Activated CD8-positive, alpha-beta T cell treated with anti-CD3 and anti-CD28 coated beads, Interleukin-2, amount 10 ng/mL, durations not matched to agents 7 days and 5 days (primary cell): ENCODE results near the gene SMIM45.

ENCODE experiments used
- ATAC-seq: fragments of 150-1000 bp; cut with Tn5 transposase; one replicate; pipeline ENCODE4 v1.10.0; 2021; ENCODE audit warnings: moderate library complexity
- CTCF ChIA-PET: fragments of 350-600 bp; sonication (Branson Sonifier 250); formaldehyde crosslinking; loops from one replicate; lab custom pipeline; 2021; ENCODE audit warnings: antibody characterized with exemption; lab: Charles Lee
- POLR2A ChIA-PET: fragments of 350-600 bp; sonication (Branson Sonifier 250); formaldehyde crosslinking; loops from one replicate; lab custom pipeline; 2021; ENCODE audit warnings: antibody characterized with exemption; lab: Charles Lee
- DNase-seq: peaks from one replicate; pipeline ENCODE4 v3.0.0-alpha.2; 2020
- H3K27ac Mint-ChIP-seq: one replicate; pipeline ENCODE4 v1.8.0; 2021; ENCODE audit warnings: mild to moderate bottlenecking, mixed read lengths
- H3K27me3 Mint-ChIP-seq: one replicate; pipeline ENCODE4 v1.8.0; 2021; ENCODE audit warnings: low read depth, mixed read lengths
- H3K36me3 Mint-ChIP-seq: one replicate; pipeline ENCODE4 v1.8.0; 2021; ENCODE audit warnings: low read depth, mixed read lengths
- H3K4me1 Mint-ChIP-seq: one replicate; pipeline ENCODE4 v1.8.0; 2021; ENCODE audit warnings: low read depth, mixed read lengths
- H3K4me3 Mint-ChIP-seq: one replicate; pipeline ENCODE4 v1.8.0; 2021; ENCODE audit warnings: mild to moderate bottlenecking, mixed read lengths
- H3K9me3 Mint-ChIP-seq: one replicate; pipeline ENCODE4 v1.8.0; 2022; ENCODE audit warnings: mixed read lengths; ENCODE audit not compliant: insufficient read depth

SMIM45 gene

DNA sequence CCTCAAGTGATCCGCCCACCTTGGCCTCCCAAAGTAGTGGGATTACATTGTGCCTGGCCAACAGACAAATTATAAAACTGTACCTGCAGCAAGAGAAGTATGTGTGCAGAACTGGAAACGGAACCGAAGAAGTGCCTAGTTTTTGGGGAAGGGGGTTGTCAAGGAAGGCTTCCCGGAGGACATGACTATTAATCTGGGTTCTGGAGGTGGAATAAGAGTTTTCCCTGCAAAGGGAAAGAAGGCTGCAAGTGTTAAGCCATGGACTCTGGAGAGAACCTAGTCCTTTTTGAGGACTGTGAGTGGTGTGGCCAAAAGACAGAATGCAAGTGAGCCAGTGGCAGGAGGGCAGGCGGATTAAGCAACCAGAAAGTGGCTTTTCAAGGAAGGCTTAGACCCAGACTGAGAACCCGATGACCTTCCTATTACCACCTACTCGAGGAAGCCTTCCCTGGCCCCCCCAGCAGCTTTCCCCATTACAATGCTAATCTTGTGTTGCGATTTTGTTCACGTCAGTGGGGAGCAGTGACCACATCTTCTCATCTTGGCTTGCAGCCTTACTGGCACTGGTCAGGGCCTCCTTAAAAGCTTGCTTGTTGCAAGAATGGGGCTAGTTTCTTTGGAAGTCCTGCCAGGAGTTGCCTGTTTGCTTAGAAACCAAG is 11.6 kb downstream of the SMIM45 start:
- ChIA-PET POLR2A (no interaction called here), CTCF (interaction anchor here (0.9 to 1.8 kb wide), 2 partner anchors 23 to 149 kb away, joined by 4 to 5 read pairs; no protein-coding TSS in a partner anchor)
- H3K4me3 Mint-ChIP-seq: no peak overlapping the region
- H3K9me3 Mint-ChIP-seq: no peaks in the 10 kb centered on the region
- no peaks in the 10 kb centered on the region for H3K36me3 Mint-ChIP-seq
- H3K4me1 Mint-ChIP-seq: no peaks in the 10 kb centered on the region
- DNase-seq (no peak), ATAC-seq (no peak)
- H3K27me3 Mint-ChIP-seq: peaks cover 6% of the 10 kb centered on the region
- H3K27ac Mint-ChIP-seq: no peak overlapping the region

DNA sequence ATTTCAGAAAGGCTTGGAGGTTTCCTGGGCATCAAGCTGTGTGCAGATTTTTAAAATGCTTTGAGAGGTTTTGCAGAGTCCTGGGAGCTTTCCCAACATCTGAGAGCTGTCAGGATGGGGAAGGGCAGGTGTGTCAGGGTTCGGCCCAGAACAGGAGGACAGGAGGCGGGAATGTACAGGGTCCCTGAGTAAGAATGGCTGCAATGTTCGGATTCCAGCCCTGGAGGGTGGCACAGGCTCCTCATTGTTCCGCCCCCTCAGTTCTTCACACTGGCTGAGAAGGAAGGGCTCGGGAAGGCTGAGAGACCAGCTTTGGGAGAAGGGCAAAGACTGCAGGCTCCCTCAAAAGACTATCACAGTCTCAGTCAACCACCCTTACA is 12.2 kb downstream of the SMIM45 start:
- no peak overlapping the region for H3K4me3 Mint-ChIP-seq
- CTCF ChIA-PET: interaction anchor here (0.8 to 0.9 kb wide), 2 partner anchors 23 to 149 kb away, joined by 3 to 4 read pairs; no protein-coding TSS in a partner anchor
- no peaks in the 10 kb centered on the region for H3K9me3 Mint-ChIP-seq
- no peak for DNase-seq
- no peak overlapping the region for H3K27ac Mint-ChIP-seq
- POLR2A ChIA-PET: no interaction called here
- H3K27me3 Mint-ChIP-seq: peaks cover 6% of the 10 kb centered on the region
- ATAC-seq: no peak
- no peaks in the 10 kb centered on the region for H3K36me3 Mint-ChIP-seq
- no peaks in the 10 kb centered on the region for H3K4me1 Mint-ChIP-seq

- DNase-seq (no peak), ATAC-seq (no peak)
- ChIA-PET CTCF (interaction anchor here (0.6 to 4.5 kb wide), 14 partner anchors 16 to 506 kb away, joined by 3 to 31 read pairs (median 5); partner anchors contain the start of genes CENPM, NAGA, NDUFA6 and SMDT1), POLR2A (no interaction called here)
- Mint-ChIP-seq H3K4me1 (no peaks in the 10 kb centered on the region), H3K36me3 (no peaks in the 10 kb centered on the region), H3K4me3 (no peak overlapping the region), H3K27me3 (peaks cover 2% of the 10 kb centered on the region), H3K9me3 (no peaks in the 10 kb centered on the region), H3K27ac (no peak overlapping the region)
Measured at GRCh38 chr22:41966225-41966606, 14.3 kb downstream of the SMIM45 start.

DNA sequence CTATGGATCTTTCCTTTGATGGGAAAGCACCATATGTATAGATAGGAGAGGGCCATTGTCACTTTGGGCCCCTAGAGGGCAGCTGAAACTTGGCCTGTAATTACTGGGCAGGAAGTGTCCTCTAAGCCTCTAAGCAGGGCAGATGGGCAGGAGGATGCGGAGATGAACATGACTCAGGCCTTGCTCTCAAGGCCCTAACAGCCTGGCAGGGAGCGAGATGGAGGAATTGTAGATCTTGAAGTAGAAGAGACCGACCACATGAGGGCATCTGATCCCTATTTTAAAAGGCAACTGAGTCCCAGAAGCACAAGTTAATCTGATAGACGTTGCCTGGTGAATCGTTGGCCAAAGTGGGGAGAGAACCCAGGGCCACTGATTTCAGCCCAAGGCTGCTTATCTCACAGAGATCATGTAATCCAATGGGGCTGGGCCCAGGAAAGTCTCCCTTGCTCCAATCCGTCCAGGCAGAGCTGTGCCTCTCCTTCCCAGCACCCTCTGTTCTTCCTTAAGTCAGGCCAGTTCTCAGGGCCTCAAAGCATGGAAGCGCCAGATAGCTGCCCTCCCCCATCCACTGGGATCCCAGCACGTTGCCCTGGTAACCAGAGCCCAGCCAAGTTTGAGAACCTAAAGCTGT is 14.8 kb downstream of the SMIM45 start:
- Mint-ChIP-seq H3K27me3 (peaks cover 2% of the 10 kb centered on the region), H3K36me3 (no peaks in the 10 kb centered on the region), H3K4me1 (no peaks in the 10 kb centered on the region), H3K9me3 (no peaks in the 10 kb centered on the region), H3K27ac (no peak overlapping the region), H3K4me3 (no peak overlapping the region)
- ChIA-PET POLR2A (interaction anchor here (1.4 kb wide), 1 partner anchor 124 kb away, joined by 4 read pairs; the partner anchor contains the start of gene NDUFA6), CTCF (interaction anchor here (1.0 to 4.5 kb wide), 15 partner anchors 16 to 506 kb away, joined by 3 to 31 read pairs (median 5); partner anchors contain the start of genes CENPM, NAGA, NDUFA6 and SMDT1)
- peak; percentile 57 for DNase-seq
- ATAC-seq: peak; percentile 62

GRCh38 chr22:41968601-41969000 is 16.7 kb downstream of the SMIM45 start:
- ChIA-PET POLR2A (no interaction called here), CTCF (interaction anchor here (1.2 to 4.5 kb wide), 7 partner anchors 10 to 476 kb away, joined by 3 to 31 read pairs (median 11); partner anchors contain the start of genes NDUFA6 and SMDT1)
- Mint-ChIP-seq H3K36me3 (no peaks in the 10 kb centered on the region), H3K4me3 (no peak overlapping the region), H3K27ac (no peak overlapping the region), H3K27me3 (peaks cover 5% of the 10 kb centered on the region), H3K9me3 (no peaks in the 10 kb centered on the region), H3K4me1 (no peaks in the 10 kb centered on the region)
- no peak for DNase-seq
- no peak for ATAC-seq

DNA sequence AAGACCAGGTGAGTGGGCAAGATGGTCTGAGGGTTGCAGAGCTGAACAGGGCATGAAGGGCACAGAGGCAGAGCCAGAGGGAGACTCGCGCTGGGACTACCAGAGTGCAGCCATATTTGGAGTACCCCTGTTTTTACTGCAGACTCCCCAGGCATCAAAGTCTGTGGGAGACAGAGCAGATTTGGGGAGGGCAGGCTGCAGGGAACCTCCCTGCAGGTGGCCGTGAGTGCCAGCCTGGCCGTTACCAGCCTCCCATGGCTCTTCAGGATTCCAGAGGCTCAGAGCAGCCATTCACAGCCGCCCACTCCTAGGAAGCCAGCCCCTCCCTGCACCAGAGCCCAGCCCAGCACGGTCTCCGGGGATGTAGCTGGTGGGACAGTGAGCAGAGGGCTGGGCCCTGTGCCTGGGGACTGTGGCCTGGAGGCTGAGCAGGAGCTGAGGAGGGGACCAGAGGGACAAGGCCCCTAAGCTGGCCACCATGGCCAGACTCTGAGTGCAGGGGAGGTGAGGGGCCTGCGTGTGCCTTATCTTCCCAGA is 17.2 kb downstream of the SMIM45 start, which contains the start of gene SEPTIN3:
TSS of gene SEPTIN3 (plus strand) at position 334 of the 537 bp plus-strand sequence. CDS start 2,050 bp downstream, outside the sequence.
- DNase-seq: no peak
- H3K27ac Mint-ChIP-seq: peak within 1 kb of the TSS; percentile 57

DNA sequence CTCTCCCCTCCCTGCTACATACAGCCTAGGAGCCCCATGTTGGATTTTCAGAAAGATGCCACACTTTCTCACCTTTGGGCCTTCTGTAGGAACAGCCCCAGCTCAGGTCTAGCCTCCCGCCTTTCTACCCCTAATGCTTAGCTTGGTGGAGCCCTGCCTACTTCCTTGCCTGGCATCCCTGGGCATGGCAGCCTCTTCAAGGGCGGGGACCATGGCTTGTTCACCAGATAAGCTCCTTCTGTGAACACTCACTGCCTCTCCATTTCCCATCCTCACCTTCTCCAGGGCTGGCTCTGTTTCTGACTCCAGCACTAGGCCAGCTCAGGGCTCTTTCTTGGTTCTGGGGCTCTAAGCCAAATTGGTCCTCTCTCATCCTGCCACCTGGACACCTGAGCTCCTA is 18.7 kb downstream of the SMIM45 start:
- no peak for ATAC-seq
- POLR2A ChIA-PET: interaction anchor here (0.5 kb wide), 1 partner anchor 611 kb away, joined by 5 read pairs; no protein-coding TSS in a partner anchor
- peak overlapping the region; percentile 31 for H3K27ac Mint-ChIP-seq

More for the DNA sequence above, 17.2 kb downstream of the SMIM45 start, which contains the start of gene SEPTIN3:
- Mint-ChIP-seq H3K27me3 (peaks cover 7% of the 10 kb centered on the region), H3K4me1 (no peaks in the 10 kb centered on the region), H3K4me3 (no peak within 1 kb of the TSS), H3K9me3 (no peaks in the 10 kb centered on the region), H3K36me3 (no peaks in the 10 kb centered on the region)
- no peak for ATAC-seq
- POLR2A ChIA-PET: no interaction called here
- CTCF ChIA-PET: interaction anchor here (1.9 to 2.9 kb wide), 2 partner anchors 11 to 143 kb away, joined by 7 to 11 read pairs; no protein-coding TSS in a partner anchor

GRCh38 chr22:41971431-41971830 is 19.5 kb downstream of the SMIM45 start:
- peaks cover 5% of the 10 kb centered on the region for H3K4me1 Mint-ChIP-seq
- POLR2A ChIA-PET: interaction anchor here (0.5 to 1.0 kb wide), 2 partner anchors 11 to 611 kb away, joined by 5 read pairs; no protein-coding TSS in a partner anchor

More for the DNA sequence above, 18.7 kb downstream of the SMIM45 start:
- Mint-ChIP-seq H3K4me1 (no peaks in the 10 kb centered on the region), H3K4me3 (no peak overlapping the region), H3K36me3 (no peaks in the 10 kb centered on the region), H3K9me3 (no peaks in the 10 kb centered on the region), H3K27me3 (peaks cover 20% of the 10 kb centered on the region)
- no peak for DNase-seq
- CTCF ChIA-PET: interaction anchor here (0.7 kb wide), 1 partner anchor 120 kb away, joined by 3 read pairs; no protein-coding TSS in a partner anchor

DNA sequence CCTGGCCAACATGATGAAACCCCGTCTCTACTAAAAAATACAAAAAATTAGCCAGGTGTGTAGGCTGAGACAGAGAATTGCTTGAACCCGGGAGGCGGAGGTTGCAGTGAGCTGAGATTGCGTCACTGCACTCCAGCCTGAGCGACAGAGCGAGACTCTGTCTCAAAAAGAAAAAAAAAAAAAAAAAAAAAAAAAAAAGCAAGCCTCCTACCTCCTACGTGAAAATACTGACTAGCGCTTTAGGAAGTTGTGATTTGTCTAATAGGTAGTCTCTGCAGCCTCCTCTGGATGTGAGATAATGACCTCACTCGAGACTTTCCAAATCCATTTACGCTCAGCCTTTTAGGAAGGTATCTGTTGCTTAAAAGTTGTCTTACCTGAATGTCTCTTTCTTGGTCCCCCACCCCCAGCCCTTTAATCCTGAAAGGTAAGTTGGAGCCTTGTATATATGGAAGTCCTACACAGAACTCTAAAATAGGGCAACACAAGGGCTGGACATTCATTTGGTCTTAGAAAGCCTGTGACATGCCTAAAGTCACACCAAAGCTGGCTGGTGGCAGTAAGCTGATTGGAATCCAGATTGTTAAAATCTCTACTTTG is 22.8 kb downstream of the SMIM45 start:
- peaks cover 5% of the 10 kb centered on the region for H3K4me1 Mint-ChIP-seq
- no peak for DNase-seq
- H3K36me3 Mint-ChIP-seq: no peaks in the 10 kb centered on the region
- peaks cover 55% of the 10 kb centered on the region for H3K27me3 Mint-ChIP-seq
- CTCF ChIA-PET: no interaction called here
- no peaks in the 10 kb centered on the region for H3K9me3 Mint-ChIP-seq
- ATAC-seq: no peak
- POLR2A ChIA-PET: no interaction called here
- H3K27ac Mint-ChIP-seq: no peak overlapping the region
- H3K4me3 Mint-ChIP-seq: no peak overlapping the region

More at GRCh38 chr22:41971431-41971830, 19.5 kb downstream of the SMIM45 start:
- Mint-ChIP-seq H3K27me3 (peaks cover 27% of the 10 kb centered on the region), H3K36me3 (no peaks in the 10 kb centered on the region), H3K4me3 (no peak overlapping the region), H3K9me3 (no peaks in the 10 kb centered on the region), H3K27ac (no peak overlapping the region)
- DNase-seq (no peak), ATAC-seq (no peak)
- CTCF ChIA-PET: no interaction called here

DNA sequence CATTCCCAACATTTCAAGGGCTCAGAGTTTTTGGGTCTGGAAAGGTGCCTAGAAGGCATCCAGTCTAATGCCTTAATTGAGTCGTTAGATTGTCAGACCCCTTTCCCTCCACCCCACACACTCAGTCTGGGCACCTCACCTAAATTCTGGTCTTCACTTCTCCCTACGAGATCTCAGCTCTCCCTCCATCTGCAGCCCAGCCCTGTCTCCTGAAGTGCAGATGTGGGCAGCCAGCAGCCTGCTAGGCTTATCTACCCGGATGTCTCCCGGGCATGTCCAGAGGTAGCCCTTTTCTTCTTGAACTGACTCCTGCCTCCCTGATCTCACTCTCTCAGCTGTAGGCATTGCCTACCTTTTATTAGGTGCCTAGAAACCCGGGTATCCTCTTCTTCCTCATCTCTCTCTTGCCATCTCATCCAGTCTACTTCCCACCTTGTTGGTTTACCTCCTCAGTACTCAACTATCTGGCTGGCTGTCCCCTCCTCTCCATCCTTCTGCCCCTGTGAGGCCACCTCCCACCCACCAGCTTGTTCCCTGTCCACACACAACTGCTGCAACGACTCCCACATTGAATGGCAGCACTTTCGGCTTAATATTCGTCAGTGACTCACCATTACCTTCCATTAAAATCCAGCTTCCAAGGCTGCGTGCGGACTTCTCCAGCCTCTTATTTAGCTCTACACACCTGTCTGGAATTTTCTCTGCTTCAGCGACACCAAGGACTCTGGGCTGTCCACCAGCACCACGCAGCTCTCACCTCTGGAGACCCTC is 23.5 kb downstream of the SMIM45 start:
- ATAC-seq (no peak), DNase-seq (no peak)
- H3K27ac Mint-ChIP-seq: no peak overlapping the region
- peaks cover 56% of the 10 kb centered on the region for H3K27me3 Mint-ChIP-seq
- H3K36me3 Mint-ChIP-seq: no peaks in the 10 kb centered on the region
- H3K9me3 Mint-ChIP-seq: no peaks in the 10 kb centered on the region
- peaks cover 5% of the 10 kb centered on the region for H3K4me1 Mint-ChIP-seq
- POLR2A ChIA-PET: no interaction called here
- CTCF ChIA-PET: no interaction called here
- H3K4me3 Mint-ChIP-seq: peak overlapping the region; percentile 47
